CD4-positive, alpha-beta memory T cell (primary cell): ENCODE data around the gene ADGRB3. TPM values are rescaled to one million over a fixed set of nuclear protein-coding genes. Genes with fewer than 3 reads are reported as not detected.
"Not testable (repeated sequence)": the region's sequence is repeated elsewhere in the genome, so short reads cannot be mapped to it uniquely, and the experiment has no call there.

Experiments
- CTCF ChIA-PET: fragments of 350-600 bp; sonication (Branson Sonifier 250); formaldehyde crosslinking; loops from one replicate; lab custom pipeline; 2021; ENCODE audit warnings: inconsistent platforms; ENCODE audit not compliant: partially characterized antibody; lab: Charles Lee
- POLR2A ChIA-PET: fragments of 350-600 bp; sonication (Branson Sonifier 250); formaldehyde crosslinking; loops from one replicate; lab custom pipeline; 2021; ENCODE audit not compliant: partially characterized antibody; lab: Charles Lee
- DNase-seq, 5 donors: peaks; one replicate each; pipeline versions ENCODE4 v3.0.0 to v3.0.0-alpha.2; 2020 to 2022; ENCODE audit warnings: mixed read lengths in 1 of 5
- H3K27ac ChIP-seq: one replicate; pipeline ENCODE4 v1.7.0; 2013; ENCODE audit warnings: low read depth, low read length
- H3K27me3 ChIP-seq: 2 replicates; pipeline ENCODE4 v1.7.0; 2013; ENCODE audit warnings: mild to moderate bottlenecking, low read length, moderate library complexity; ENCODE audit not compliant: insufficient read depth
- H3K36me3 ChIP-seq: 2 replicates; pipeline ENCODE4 v1.7.0; 2013; ENCODE audit warnings: mild to moderate bottlenecking, low read length, moderate library complexity; ENCODE audit not compliant: insufficient read depth
- H3K4me1 ChIP-seq: 2 replicates; pipeline ENCODE4 v1.7.0; 2013; ENCODE audit warnings: mild to moderate bottlenecking, low read length, moderate library complexity; ENCODE audit not compliant: insufficient read depth
- H3K4me3 ChIP-seq, 2 donors: one replicate each; pipeline ENCODE4 v1.7.0; 2013; ENCODE audit warnings: low read length in 2 of 2, mild to moderate bottlenecking in 1 of 2
- H3K9me3 ChIP-seq, 2 donors: one replicate each; pipeline ENCODE4 v1.7.0; 2013; ENCODE audit warnings: low read length in 2 of 2, control low read depth in 1 of 2; ENCODE audit not compliant: control insufficient read depth in 1 of 2
- H3K27ac Mint-ChIP-seq, 7 donors: one replicate each; pipeline ENCODE4 v1.8.0; 2020 to 2021; ENCODE audit warnings: mixed read lengths in 7 of 7, mild to moderate bottlenecking in 6 of 7, inconsistent platforms in 3 of 7, moderate library complexity in 3 of 7
- H3K27me3 Mint-ChIP-seq, 2 donors: one replicate each; pipeline ENCODE4 v1.8.0; 2020 to 2021; ENCODE audit warnings: mixed read lengths in 2 of 2
- H3K36me3 Mint-ChIP-seq, 2 donors: one replicate each; pipeline ENCODE4 v1.8.0; 2020 to 2021; ENCODE audit warnings: mixed read lengths in 2 of 2, inconsistent platforms in 1 of 2, mild to moderate bottlenecking in 1 of 2
- H3K4me1 Mint-ChIP-seq, 4 donors: one replicate each; pipeline ENCODE4 v1.8.0; 2020 to 2021; ENCODE audit warnings: mixed read lengths in 4 of 4, mild to moderate bottlenecking in 1 of 4
- H3K4me3 Mint-ChIP-seq, 8 donors: one replicate each; pipeline ENCODE4 v1.8.0; 2020 to 2021; ENCODE audit warnings: mixed read lengths in 8 of 8, mild to moderate bottlenecking in 7 of 8, moderate library complexity in 6 of 8, inconsistent platforms in 3 of 8
- H3K9me3 Mint-ChIP-seq, 8 donors: one replicate each; pipeline ENCODE4 v1.8.0; 2020 to 2021; ENCODE audit warnings: mixed read lengths in 8 of 8, mild to moderate bottlenecking in 5 of 8, inconsistent platforms in 3 of 8, moderate library complexity in 1 of 8
- intact Hi-C: fragments of 100-400 bp; cut with micrococcal nuclease; formaldehyde crosslinking; loops from one replicate; pipeline ENCODE4 v1.15.1; 2023
- polyA plus RNA-seq, 2 donors: library from polyadenylated mRNA; unstranded; fragments of 300-500 nt; fragmentation: Illumina TruSeq; gene quantifications; one replicate each; pipeline ENCODE4 v1.2.3, GENCODE V29; 2021
- total RNA-seq, 2 experiments: library from RNA; stranded (reverse); gene quantifications; one replicate each; pipeline ENCODE4 v1.2.3, GENCODE V29; 2021

Gene ADGRB3
- total and polyA plus RNA-seq, 4 experiments from 2014 or later = not detected

DNA sequence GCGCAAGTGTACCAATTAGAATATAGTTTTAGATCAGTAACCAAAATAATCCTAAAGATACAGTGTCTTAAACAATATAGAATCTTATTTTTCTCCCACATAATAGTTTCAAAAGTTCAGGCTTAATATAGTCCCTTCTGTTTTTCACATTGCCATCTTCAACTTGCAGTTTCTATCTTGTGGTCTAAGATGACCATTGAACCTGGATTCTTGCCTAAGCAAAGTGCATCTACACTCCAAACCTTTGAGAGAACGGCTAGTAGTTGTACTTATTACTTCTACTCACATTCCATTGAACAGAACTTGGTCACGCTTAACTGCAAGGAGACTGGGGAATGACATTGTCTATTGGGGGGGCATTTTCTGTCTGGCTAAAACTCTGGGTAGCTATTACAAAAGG, 788.7 kb downstream of the ADGRB3 start:
- Mint-ChIP-seq H3K36me3 (no peaks in the 10 kb centered on the region), H3K4me3 (no peak overlapping the region), H3K27me3 (peaks cover 0 to 2% of the 10 kb centered on the region in 2 donors), H3K27ac (no peak overlapping the region), H3K4me1 (no peaks in the 10 kb centered on the region), H3K9me3 (peaks cover 0 to 3% (median 0%) of the 10 kb centered on the region in 8 donors)
- H3K9me3 ChIP-seq = no peaks in the 10 kb centered on the region
- POLR2A ChIA-PET = no interaction called here
- no peak overlapping the region for H3K27ac ChIP-seq
- no peak overlapping the region for H3K4me3 ChIP-seq
- intact Hi-C loops = no loop called here
- H3K4me1 ChIP-seq = no peaks in the 10 kb centered on the region
- DNase-seq = no peak
- CTCF ChIA-PET = no interaction called here
- H3K36me3 ChIP-seq = no peaks in the 10 kb centered on the region
- no peaks in the 10 kb centered on the region for H3K27me3 ChIP-seq

DNA sequence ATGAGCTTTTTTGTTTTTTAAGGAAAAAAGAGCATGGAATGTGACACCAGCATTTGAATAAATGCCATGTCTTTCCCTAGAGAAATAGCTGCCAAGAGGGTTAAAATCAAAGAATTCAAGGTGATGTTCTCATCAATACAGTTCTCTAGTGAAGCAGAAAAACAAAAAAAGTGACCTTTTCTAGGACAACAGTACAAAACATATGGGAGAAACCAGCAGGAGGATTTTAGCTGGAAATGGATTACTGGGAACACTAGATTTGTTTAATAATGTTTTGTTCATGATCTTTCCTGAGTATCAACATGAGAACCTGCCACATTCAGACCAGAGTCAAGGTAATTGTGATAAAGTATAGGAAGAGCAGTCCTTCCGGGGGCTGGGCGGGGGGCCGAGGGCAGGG, 789.5 kb downstream of the ADGRB3 start:
- Histone ChIP-seq H3K4me3 (no peak overlapping the region), H3K9me3 (no peaks in the 10 kb centered on the region), H3K4me1 (no peaks in the 10 kb centered on the region), H3K36me3 (no peaks in the 10 kb centered on the region), H3K27ac (no peak overlapping the region), H3K27me3 (no peaks in the 10 kb centered on the region)
- DNase-seq = no peak
- CTCF ChIA-PET = no interaction called here
- intact Hi-C loops = no loop called here
- Mint-ChIP-seq H3K9me3 (peaks cover 0 to 3% (median 0%) of the 10 kb centered on the region in 8 donors), H3K4me3 (no peak overlapping the region), H3K36me3 (no peaks in the 10 kb centered on the region), H3K27ac (no peak overlapping the region), H3K27me3 (peaks cover 0 to 2% of the 10 kb centered on the region in 2 donors), H3K4me1 (no peaks in the 10 kb centered on the region)
- POLR2A ChIA-PET = no interaction called here

DNA sequence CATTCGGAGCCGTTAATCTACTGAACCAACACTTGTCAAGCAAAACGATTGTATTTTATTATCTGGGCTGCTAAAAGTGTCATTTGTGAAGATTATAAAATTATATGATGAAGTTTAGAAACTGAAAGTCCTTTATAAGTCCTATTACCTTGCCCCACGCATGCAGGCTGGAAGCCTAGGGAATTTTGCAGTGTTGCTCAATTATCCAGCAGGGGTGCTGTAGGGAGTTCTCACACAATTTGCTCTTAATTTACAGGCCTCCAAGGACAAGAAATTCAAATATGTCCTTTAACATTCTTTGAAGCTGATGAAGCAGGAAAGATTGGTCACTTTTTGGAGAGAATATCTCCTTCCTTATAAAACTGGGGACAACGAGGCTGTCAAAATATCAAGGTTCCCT, 792.8 kb downstream of the ADGRB3 start:
- no peaks in the 10 kb centered on the region for H3K4me1 ChIP-seq
- no peaks in the 10 kb centered on the region for H3K4me1 Mint-ChIP-seq
- no peak overlapping the region for H3K4me3 Mint-ChIP-seq
- no peaks in the 10 kb centered on the region for H3K36me3 ChIP-seq
- H3K27me3 ChIP-seq = no peaks in the 10 kb centered on the region
- H3K27ac Mint-ChIP-seq = no peak overlapping the region
- H3K4me3 ChIP-seq = no peak overlapping the region
- intact Hi-C loops = no loop called here
- DNase-seq = no peak
- POLR2A ChIA-PET = no interaction called here
- H3K27ac ChIP-seq = no peak overlapping the region
- H3K9me3 ChIP-seq = no peaks in the 10 kb centered on the region
- peaks cover 0 to 3% (median 0%) of the 10 kb centered on the region in 8 donors for H3K9me3 Mint-ChIP-seq
- H3K36me3 Mint-ChIP-seq = no peaks in the 10 kb centered on the region
- H3K27me3 Mint-ChIP-seq = peaks cover 0 to 2% of the 10 kb centered on the region in 2 donors
- CTCF ChIA-PET = no interaction called here

DNA sequence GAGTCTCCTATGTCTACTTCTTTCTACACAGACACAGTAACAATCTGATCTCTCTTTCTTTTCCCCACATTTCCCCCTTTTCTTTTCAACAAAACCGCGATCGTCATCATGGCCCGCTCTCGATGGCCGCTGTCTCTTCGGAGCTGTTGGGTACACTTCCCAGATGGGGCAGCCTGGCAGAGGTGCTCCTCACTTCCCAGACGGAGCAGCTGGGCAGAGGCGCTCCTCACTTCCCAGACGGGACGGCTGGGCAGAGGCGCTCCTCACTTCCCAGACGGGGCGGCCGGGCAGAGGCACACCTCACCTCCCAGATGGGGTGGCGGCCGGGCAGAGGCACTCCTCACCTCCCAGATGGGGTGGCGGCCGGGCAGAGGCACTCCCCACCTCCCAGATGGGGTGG, 797.1 kb downstream of the ADGRB3 start:
- H3K27ac ChIP-seq, H3K36me3 Mint-ChIP-seq, H3K9me3 ChIP-seq, H3K27ac Mint-ChIP-seq, H3K27me3 ChIP-seq, H3K27me3 Mint-ChIP-seq, H3K4me3 ChIP-seq, H3K9me3 Mint-ChIP-seq, H3K4me1 Mint-ChIP-seq, DNase-seq, H3K4me3 Mint-ChIP-seq, intact Hi-C loops, H3K36me3 ChIP-seq, H3K4me1 ChIP-seq, CTCF ChIA-PET, POLR2A ChIA-PET: not testable (repeated sequence)

DNA sequence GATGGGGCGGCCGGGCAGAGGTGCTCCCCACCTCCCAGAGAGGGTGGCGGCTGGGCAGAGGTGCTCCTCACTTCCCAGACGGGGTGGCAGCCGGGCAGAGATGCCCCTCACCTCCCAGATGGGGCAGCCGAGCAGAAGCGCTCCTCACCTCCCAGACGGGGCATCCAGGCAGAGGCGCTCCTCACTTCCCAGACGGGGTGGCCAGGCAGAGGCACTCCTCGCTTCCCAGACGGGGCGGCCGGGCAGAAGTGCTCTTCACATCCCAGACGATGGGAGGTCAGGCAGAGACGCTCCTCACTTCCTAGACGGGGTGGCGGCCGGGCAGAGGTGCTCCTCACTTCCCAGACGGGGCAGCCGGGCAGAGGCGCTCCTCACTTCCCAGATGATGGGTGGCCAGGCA, 798.0 kb downstream of the ADGRB3 start:
- H3K27ac Mint-ChIP-seq, H3K36me3 ChIP-seq, H3K27me3 ChIP-seq, H3K27ac ChIP-seq, intact Hi-C loops, H3K27me3 Mint-ChIP-seq, CTCF ChIA-PET, H3K9me3 ChIP-seq, H3K9me3 Mint-ChIP-seq, H3K4me1 Mint-ChIP-seq, H3K4me3 ChIP-seq, POLR2A ChIA-PET, H3K4me1 ChIP-seq, H3K36me3 Mint-ChIP-seq, H3K4me3 Mint-ChIP-seq, DNase-seq: not testable (repeated sequence)

DNA sequence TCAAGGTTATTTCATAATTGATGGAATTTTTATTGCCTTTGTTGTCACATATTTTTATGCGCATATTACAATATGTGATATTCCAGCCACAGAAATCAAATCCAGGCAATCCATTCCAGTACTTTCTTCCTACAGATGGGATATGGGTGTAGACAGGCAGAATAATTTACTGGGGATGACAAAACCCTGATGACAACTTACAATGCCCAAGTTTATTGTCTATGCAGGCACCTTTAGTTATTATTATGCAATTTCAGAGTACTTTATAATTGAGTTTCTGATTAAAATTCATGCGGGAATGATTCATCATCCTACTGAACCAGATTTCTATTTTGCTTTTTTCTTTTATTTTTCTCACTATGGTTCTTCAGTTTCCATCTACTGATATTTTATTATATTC, 803.0 kb downstream of the ADGRB3 start:
- Histone ChIP-seq H3K27me3 (no peaks in the 10 kb centered on the region), H3K27ac (no peak overlapping the region), H3K36me3 (no peaks in the 10 kb centered on the region), H3K9me3 (no peaks in the 10 kb centered on the region), H3K4me3 (no peak overlapping the region), H3K4me1 (no peaks in the 10 kb centered on the region)
- CTCF ChIA-PET = no interaction called here
- Mint-ChIP-seq H3K4me1 (peaks cover 0 to 4% (median 0%) of the 10 kb centered on the region in 4 donors), H3K27me3 (no peaks in the 10 kb centered on the region), H3K4me3 (no peak overlapping the region), H3K9me3 (peaks cover 0 to 12% (median 0%) of the 10 kb centered on the region in 8 donors), H3K27ac (no peak overlapping the region), H3K36me3 (no peaks in the 10 kb centered on the region)
- no peak for DNase-seq
- POLR2A ChIA-PET = no interaction called here
- intact Hi-C loops = no loop called here
